Activated CD8-positive, alpha-beta T cell treated with anti-CD3 and anti-CD28 coated beads, Interleukin-2, amount 10 ng/mL, durations not matched to agents 7 days and 5 days (primary cell): ENCODE measurements around the gene NEURL3. TPM values are rescaled to one million over a fixed set of nuclear protein-coding genes. Genes with fewer than 3 reads are reported as not detected.
A peak's percentile ranks its signal among the peaks of the same experiment; 100 is the strongest.
"Not testable (repeated sequence)": the region's sequence is repeated elsewhere in the genome, so short reads cannot be mapped to it uniquely, and the experiment has no call there.

Experiments used
- ATAC-seq: fragments of 150-1000 bp; cut with Tn5 transposase; one replicate; pipeline ENCODE4 v1.10.0; 2021; ENCODE audit warnings: moderate library complexity
- CTCF ChIA-PET: fragments of 350-600 bp; sonication (Branson Sonifier 250); formaldehyde crosslinking; loops from one replicate; lab custom pipeline; 2021; ENCODE audit warnings: antibody characterized with exemption; lab: Charles Lee
- POLR2A ChIA-PET: fragments of 350-600 bp; sonication (Branson Sonifier 250); formaldehyde crosslinking; loops from one replicate; lab custom pipeline; 2021; ENCODE audit warnings: antibody characterized with exemption; lab: Charles Lee
- DNase-seq: peaks from one replicate; pipeline ENCODE4 v3.0.0-alpha.2; 2020
- H3K27ac Mint-ChIP-seq: one replicate; pipeline ENCODE4 v1.8.0; 2021; ENCODE audit warnings: mild to moderate bottlenecking, mixed read lengths
- H3K27me3 Mint-ChIP-seq: one replicate; pipeline ENCODE4 v1.8.0; 2021; ENCODE audit warnings: low read depth, mixed read lengths
- H3K36me3 Mint-ChIP-seq: one replicate; pipeline ENCODE4 v1.8.0; 2021; ENCODE audit warnings: low read depth, mixed read lengths
- H3K4me1 Mint-ChIP-seq: one replicate; pipeline ENCODE4 v1.8.0; 2021; ENCODE audit warnings: low read depth, mixed read lengths
- H3K4me3 Mint-ChIP-seq: one replicate; pipeline ENCODE4 v1.8.0; 2021; ENCODE audit warnings: mild to moderate bottlenecking, mixed read lengths
- H3K9me3 Mint-ChIP-seq: one replicate; pipeline ENCODE4 v1.8.0; 2022; ENCODE audit warnings: mixed read lengths; ENCODE audit not compliant: insufficient read depth
- total RNA-seq, 2 experiments: library from RNA; stranded (reverse); gene quantifications; one replicate each; pipeline ENCODE4 v1.2.3, GENCODE V29; 2021

Gene NEURL3
- total RNA-seq, 2 experiments from 2014 or later, result not detected

- H3K27me3 Mint-ChIP-seq, result no peaks in the 10 kb centered on the region
- ChIA-PET CTCF (interaction anchor here (11.3 kb wide), 1 partner anchor 96 kb away, joined by 162 read pairs; no protein-coding TSS in a partner anchor), POLR2A (no interaction called here)
- H3K9me3 Mint-ChIP-seq, result no peaks in the 10 kb centered on the region
- H3K4me3 Mint-ChIP-seq, result no peak overlapping the region
- no peak for ATAC-seq
- no peak for DNase-seq
- H3K27ac Mint-ChIP-seq, result no peak overlapping the region
- no peaks in the 10 kb centered on the region for H3K36me3 Mint-ChIP-seq
- H3K4me1 Mint-ChIP-seq, result peaks cover 20% of the 10 kb centered on the region
These were observed 2.1 kb downstream of the NEURL3 start for GRCh38 chr2:96502891-96503636.

- peak; percentile 37 for ATAC-seq
- CTCF ChIA-PET, result interaction anchor here (11.3 kb wide), 1 partner anchor 96 kb away, joined by 162 read pairs; no protein-coding TSS in a partner anchor
These were observed 3.0 kb downstream of the NEURL3 start for GRCh38 chr2:96501886-96502810.

GRCh38 chr2:96501471-96501874, 3.7 kb downstream of the NEURL3 start:
- Mint-ChIP-seq H3K4me3 (no peak overlapping the region), H3K4me1 (peaks cover 20% of the 10 kb centered on the region), H3K9me3 (no peaks in the 10 kb centered on the region), H3K36me3 (no peaks in the 10 kb centered on the region), H3K27ac (peak overlapping the region; percentile 79), H3K27me3 (no peaks in the 10 kb centered on the region)
- peak; percentile 44 for DNase-seq
- ATAC-seq, result peak; percentile 54
- CTCF ChIA-PET, result no interaction called here
- POLR2A ChIA-PET, result interaction anchor here (0.7 kb wide), 1 partner anchor 94 kb away, joined by 3 read pairs; no protein-coding TSS in a partner anchor

More at GRCh38 chr2:96501886-96502810, 3.0 kb downstream of the NEURL3 start:
- Mint-ChIP-seq H3K27me3 (no peaks in the 10 kb centered on the region), H3K4me1 (peaks cover 20% of the 10 kb centered on the region), H3K9me3 (no peaks in the 10 kb centered on the region), H3K36me3 (no peaks in the 10 kb centered on the region), H3K4me3 (no peak overlapping the region), H3K27ac (peak overlapping the region; percentile 79)
- POLR2A ChIA-PET, result interaction anchor here (0.7 kb wide), 1 partner anchor 95 kb away, joined by 3 read pairs; no protein-coding TSS in a partner anchor
- no peak for DNase-seq

DNA sequence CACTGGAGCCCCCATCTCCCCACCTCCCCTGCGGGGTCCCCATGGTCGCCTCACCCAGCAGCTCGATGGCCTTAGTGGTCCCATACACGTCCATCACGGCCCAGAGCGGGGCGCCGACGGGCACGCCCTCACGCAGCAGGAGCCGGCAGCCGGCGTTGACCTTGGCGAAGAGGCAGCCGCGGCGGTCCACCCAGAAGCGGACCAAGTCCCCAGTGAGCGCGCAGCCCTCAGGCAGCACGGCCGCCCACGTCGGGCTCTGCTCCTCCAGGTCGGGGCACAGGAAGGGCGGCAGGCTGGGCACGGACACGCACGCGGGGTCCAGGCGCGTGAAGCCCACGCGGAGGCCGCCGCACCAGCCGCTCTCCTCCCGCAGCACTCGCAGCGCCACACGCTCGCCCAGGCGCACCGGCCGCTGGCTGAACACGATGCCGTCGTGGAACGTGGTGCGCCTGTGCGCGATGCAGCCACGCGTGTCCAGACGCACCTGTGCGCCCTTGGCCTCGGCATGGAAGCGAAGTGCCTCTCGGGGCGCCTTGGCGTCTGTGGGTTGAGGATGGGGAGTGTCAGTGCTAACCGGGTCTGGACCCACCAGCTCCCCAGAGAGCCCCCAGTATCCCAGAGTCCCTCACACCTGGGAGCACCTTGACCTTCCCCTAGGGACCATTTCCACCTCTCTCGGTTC, 4.6 kb downstream of the NEURL3 start:
- H3K27me3 Mint-ChIP-seq, result no peaks in the 10 kb centered on the region
- ChIA-PET POLR2A (no interaction called here), CTCF (no interaction called here)
- no peak overlapping the region for H3K27ac Mint-ChIP-seq
- no peak for ATAC-seq
- peaks cover 7% of the 10 kb centered on the region for H3K36me3 Mint-ChIP-seq
- DNase-seq, result no peak
- H3K4me3 Mint-ChIP-seq, result no peak overlapping the region
- peaks cover 7% of the 10 kb centered on the region for H3K9me3 Mint-ChIP-seq
- H3K4me1 Mint-ChIP-seq, result peaks cover 27% of the 10 kb centered on the region

GRCh38 chr2:96499061-96499960, 5.8 kb downstream of the NEURL3 start:
- peaks cover 13% of the 10 kb centered on the region for H3K9me3 Mint-ChIP-seq
- peaks cover 27% of the 10 kb centered on the region for H3K4me1 Mint-ChIP-seq
- no peak overlapping the region for H3K27ac Mint-ChIP-seq
- peaks cover 13% of the 10 kb centered on the region for H3K36me3 Mint-ChIP-seq
- no peaks in the 10 kb centered on the region for H3K27me3 Mint-ChIP-seq
- H3K4me3 Mint-ChIP-seq, result no peak overlapping the region
- DNase-seq (no peak), ATAC-seq (no peak)
- ChIA-PET POLR2A (no interaction called here), CTCF (interaction anchor here (2.6 kb wide), 1 partner anchor 11 kb away, joined by 6 read pairs; no protein-coding TSS in a partner anchor)

- POLR2A ChIA-PET, DNase-seq, H3K4me3 Mint-ChIP-seq, H3K27ac Mint-ChIP-seq, H3K27me3 Mint-ChIP-seq, ATAC-seq: not testable (repeated sequence)
- Mint-ChIP-seq H3K4me1 (peaks cover 27% of the 10 kb centered on the region), H3K9me3 (peaks cover 19% of the 10 kb centered on the region), H3K36me3 (peaks cover 14% of the 10 kb centered on the region)
- CTCF ChIA-PET, result interaction anchor here (2.6 kb wide), 1 partner anchor 10 kb away, joined by 6 read pairs; no protein-coding TSS in a partner anchor
These were observed 6.5 kb downstream of the NEURL3 start for GRCh38 chr2:96498611-96499010.

GRCh38 chr2:96498021-96498431, 7.1 kb downstream of the NEURL3 start:
- no peak for DNase-seq
- ATAC-seq, result no peak
- H3K4me1 Mint-ChIP-seq, result peaks cover 27% of the 10 kb centered on the region
- H3K4me3 Mint-ChIP-seq, result no peak overlapping the region
- peaks cover 19% of the 10 kb centered on the region for H3K9me3 Mint-ChIP-seq
- POLR2A ChIA-PET, result interaction anchor here (1.0 kb wide), 1 partner anchor 12 kb away, joined by 3 read pairs; no protein-coding TSS in a partner anchor
- CTCF ChIA-PET, result interaction anchor here (2.6 kb wide), 1 partner anchor 10 kb away, joined by 6 read pairs; no protein-coding TSS in a partner anchor
- peaks cover 14% of the 10 kb centered on the region for H3K36me3 Mint-ChIP-seq
- no peaks in the 10 kb centered on the region for H3K27me3 Mint-ChIP-seq
- H3K27ac Mint-ChIP-seq, result no peak overlapping the region

DNA sequence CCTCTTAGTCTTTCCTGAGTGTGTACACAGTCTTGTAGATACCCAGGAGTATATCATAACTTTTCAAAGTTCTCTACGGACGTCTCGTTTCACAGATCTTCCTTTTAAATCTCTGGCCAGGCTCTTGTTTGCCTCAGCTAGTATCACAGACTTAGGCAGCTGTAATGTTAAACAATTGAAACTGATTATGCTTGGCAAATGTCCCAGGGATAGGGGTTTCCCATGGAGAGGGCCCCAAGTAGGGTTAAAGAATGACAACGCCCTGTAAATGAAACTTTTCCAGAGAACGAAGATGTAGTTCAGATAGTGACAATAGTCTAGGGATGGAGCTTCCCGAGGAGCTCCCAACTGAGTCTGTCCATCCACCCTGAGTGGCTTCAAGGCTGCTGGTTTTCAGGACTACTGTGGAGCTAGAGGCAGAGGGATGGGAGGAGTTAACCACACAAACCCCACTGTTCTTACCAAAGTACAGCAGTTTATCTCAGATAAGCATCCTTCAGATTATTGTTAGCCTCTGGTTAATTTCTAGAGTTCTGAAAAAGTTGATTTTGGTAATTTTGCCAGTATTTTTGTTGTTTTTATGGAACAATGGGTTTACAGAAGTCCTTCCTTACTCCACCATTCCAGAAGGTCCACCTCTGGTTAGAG, 9.1 kb downstream of the NEURL3 start:
- DNase-seq, result no peak
- Mint-ChIP-seq H3K27me3 (no peaks in the 10 kb centered on the region), H3K4me3 (no peak overlapping the region), H3K9me3 (peaks cover 19% of the 10 kb centered on the region), H3K4me1 (peaks cover 20% of the 10 kb centered on the region), H3K36me3 (peaks cover 14% of the 10 kb centered on the region), H3K27ac (peak overlapping the region; percentile 10)
- CTCF ChIA-PET, result interaction anchor here (1.0 to 2.5 kb wide), 5 partner anchors 12 to 88 kb away, joined by 3 to 13 read pairs (median 3); no protein-coding TSS in a partner anchor
- no peak for ATAC-seq
- POLR2A ChIA-PET, result interaction anchor here (0.6 kb wide), 1 partner anchor 35 kb away, joined by 3 read pairs; no protein-coding TSS in a partner anchor

GRCh38 chr2:96494188-96494587, 11.0 kb downstream of the NEURL3 start:
- ChIA-PET POLR2A (no interaction called here), CTCF (no interaction called here)
- H3K36me3 Mint-ChIP-seq, result peaks cover 14% of the 10 kb centered on the region
- H3K4me3 Mint-ChIP-seq, result no peak overlapping the region
- peaks cover 19% of the 10 kb centered on the region for H3K9me3 Mint-ChIP-seq
- H3K27ac Mint-ChIP-seq, result no peak overlapping the region
- H3K4me1 Mint-ChIP-seq, result peaks cover 27% of the 10 kb centered on the region
- ATAC-seq (no peak), DNase-seq (no peak)
- H3K27me3 Mint-ChIP-seq, result no peaks in the 10 kb centered on the region

DNA sequence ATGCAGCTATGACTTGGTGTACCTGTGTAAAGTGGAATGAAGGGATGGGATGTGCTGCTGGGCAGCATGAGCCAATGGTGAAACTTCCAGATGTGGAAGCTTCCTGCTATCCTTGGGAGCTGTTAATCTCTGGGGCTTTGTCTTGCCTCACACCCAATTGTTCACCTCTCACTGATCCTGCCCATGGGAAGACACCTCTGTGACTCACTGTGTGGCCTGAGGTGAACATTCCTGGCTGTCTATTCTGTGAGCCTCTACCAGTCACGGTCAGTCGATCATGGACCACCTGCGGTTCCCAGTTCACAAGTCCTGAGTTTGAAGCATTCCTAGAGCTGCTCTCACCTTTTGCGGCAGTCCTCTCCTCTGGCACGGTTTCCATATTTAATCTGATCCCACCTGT, 12.1 kb downstream of the NEURL3 start:
- Mint-ChIP-seq H3K27ac (no peak overlapping the region), H3K4me3 (no peak overlapping the region), H3K36me3 (peaks cover 20% of the 10 kb centered on the region), H3K27me3 (no peaks in the 10 kb centered on the region), H3K9me3 (peaks cover 19% of the 10 kb centered on the region), H3K4me1 (peaks cover 31% of the 10 kb centered on the region)
- ChIA-PET POLR2A (interaction anchor here (0.9 to 1.1 kb wide), 2 partner anchors 44 to 45 kb away, joined by 3 to 4 read pairs; no protein-coding TSS in a partner anchor), CTCF (interaction anchor here (0.8 to 1.2 kb wide), 3 partner anchors 14 to 17 kb away, joined by 4 read pairs; no protein-coding TSS in a partner anchor)
- ATAC-seq, result no peak
- no peak for DNase-seq
